Astrocyte (in vitro differentiated cells and primary cell): ENCODE measurements around the gene CCDC137. TPM values are rescaled to one million over a fixed set of nuclear protein-coding genes. Genes with fewer than 3 reads are reported as not detected.
"Not testable (repeated sequence)": the region's sequence is repeated elsewhere in the genome, so short reads cannot be mapped to it uniquely, and the experiment has no call there.

ENCODE experiments used
- DNase-seq: peaks from one replicate; pipeline ENCODE4 v3.0.0-alpha.2; 2010; ENCODE audit warnings: low read depth
- FAIRE-seq: peaks from 2 replicates; lab custom pipeline; 2011; peaks lifted over from hg19 to GRCh38; lab: Jason Lieb, UNC
- H2AFZ ChIP-seq: 2 replicates; pipeline ENCODE4 v1.6.0; 2012; ENCODE audit warnings: low read depth, low read length, inconsistent platforms
- H3K27ac ChIP-seq: 2 replicates; pipeline ENCODE4 v1.5.1; 2011; ENCODE audit warnings: low read depth, low read length, inconsistent platforms
- H3K27me3 ChIP-seq: 2 replicates; pipeline ENCODE4 v1.6.0; 2011; ENCODE audit warnings: low read length, inconsistent platforms; ENCODE audit not compliant: insufficient read depth
- H3K36me3 ChIP-seq: 2 replicates; pipeline ENCODE4 v1.5.1; 2011; ENCODE audit warnings: low read length, inconsistent platforms; ENCODE audit not compliant: insufficient read depth
- H3K4me1 ChIP-seq: 2 replicates; pipeline ENCODE4 v1.5.1; 2011; ENCODE audit warnings: low read length, inconsistent platforms; ENCODE audit not compliant: insufficient read depth
- H3K4me2 ChIP-seq: 2 replicates; pipeline ENCODE4 v1.6.0; 2012; ENCODE audit warnings: low read length, inconsistent platforms
- H3K4me3 ChIP-seq: 2 replicates; pipeline ENCODE4 v1.5.1; 2011; ENCODE audit warnings: low read depth, mild to moderate bottlenecking, low read length, inconsistent platforms; ENCODE audit not compliant: insufficient read depth
- H3K79me2 ChIP-seq: 2 replicates; pipeline ENCODE4 v1.6.0; 2012; ENCODE audit warnings: mild to moderate bottlenecking, low read length, inconsistent platforms; ENCODE audit not compliant: insufficient read depth
- H3K9ac ChIP-seq: 2 replicates; pipeline ENCODE4 v1.6.0; 2012; ENCODE audit warnings: mild to moderate bottlenecking, low read length, inconsistent platforms
- H3K9me3 ChIP-seq: 2 replicates; pipeline ENCODE4 v1.5.1; 2012; ENCODE audit warnings: low read depth, mild to moderate bottlenecking, low read length, inconsistent platforms; ENCODE audit not compliant: insufficient read depth
- H4K20me1 ChIP-seq: 2 replicates; pipeline ENCODE4 v1.6.0; 2012; ENCODE audit warnings: low read length, inconsistent platforms; ENCODE audit not compliant: insufficient read depth
- H3K27ac Mint-ChIP-seq: one replicate; pipeline ENCODE4 v1.8.0; 2021; ENCODE audit warnings: mild to moderate bottlenecking, mixed read lengths; ENCODE audit not compliant: unreplicated experiment
- H3K27me3 Mint-ChIP-seq: one replicate; pipeline ENCODE4 v1.8.0; 2021; ENCODE audit warnings: low read depth, mixed read lengths; ENCODE audit not compliant: unreplicated experiment
- H3K36me3 Mint-ChIP-seq: one replicate; pipeline ENCODE4 v1.8.0; 2021; ENCODE audit warnings: low read depth, mixed read lengths; ENCODE audit not compliant: unreplicated experiment
- H3K4me1 Mint-ChIP-seq: one replicate; pipeline ENCODE4 v1.8.0; 2021; ENCODE audit warnings: low read depth, mixed read lengths; ENCODE audit not compliant: unreplicated experiment
- H3K4me3 Mint-ChIP-seq: one replicate; pipeline ENCODE4 v1.8.0; 2021; ENCODE audit warnings: mild to moderate bottlenecking, moderate library complexity, mixed read lengths; ENCODE audit not compliant: unreplicated experiment
- H3K9me3 Mint-ChIP-seq: one replicate; pipeline ENCODE4 v1.8.0; 2021; ENCODE audit warnings: mild to moderate bottlenecking, mixed read lengths; ENCODE audit not compliant: unreplicated experiment
- EZH2 ChIP-seq: IDR thresholded peaks from 2 replicates; pipeline ENCODE4 v1.6.1; 2012; ENCODE audit warnings: mild to moderate bottlenecking, low read length, inconsistent platforms; ENCODE audit not compliant: insufficient read depth
- total RNA-seq: library from RNA; stranded (reverse); gene quantifications from 2 replicates; pipeline ENCODE4 v1.2.1, GENCODE V29; 2021
- TF ChIP-seq, protein P1 (sequence below): IDR thresholded peaks from 2 replicates; pipeline ENCODE4 v1.5.1; 2011; ENCODE audit warnings: low read depth, mild to moderate bottlenecking, inconsistent platforms, low read length, moderate library complexity; ENCODE audit not compliant: insufficient read depth

The CCDC137 gene
- total RNA-seq, 1 donor from 2014 or later = 29.4 TPM

DNA sequence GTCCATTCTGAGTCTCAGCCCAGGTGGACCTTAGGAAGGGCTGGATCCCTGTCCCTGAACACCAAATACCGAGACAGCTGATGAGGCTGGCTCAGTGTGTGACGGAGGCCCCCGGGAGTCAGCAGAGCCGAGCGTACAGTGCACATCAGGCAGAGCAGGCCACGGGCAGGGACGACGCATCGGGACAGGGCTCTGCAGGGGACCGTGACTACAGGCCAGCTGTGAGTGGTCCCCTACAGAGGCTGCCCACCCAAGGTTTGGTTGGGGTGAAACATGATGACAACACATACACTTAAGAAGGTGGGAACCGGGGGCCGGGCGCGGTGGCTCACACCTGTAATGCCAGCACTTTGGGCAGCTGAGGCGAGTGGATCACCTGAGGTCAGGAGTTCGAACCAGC is 6.4 kb downstream of the CCDC137 start:
- no peak overlapping the region for H3K4me3 ChIP-seq
- peaks cover 44% of the 10 kb centered on the region for H4K20me1 ChIP-seq
- no peak overlapping the region for H3K4me2 ChIP-seq
- H3K9me3 ChIP-seq = no peaks in the 10 kb centered on the region
- no peak overlapping the region for H3K27ac Mint-ChIP-seq
- no peaks in the 10 kb centered on the region for H3K27me3 Mint-ChIP-seq
- no peaks in the 10 kb centered on the region for H3K27me3 ChIP-seq
- peaks cover 11% of the 10 kb centered on the region for H3K36me3 ChIP-seq
- TF ChIP-seq EZH2 = no peak
- TF ChIP-seq, protein P1, sequence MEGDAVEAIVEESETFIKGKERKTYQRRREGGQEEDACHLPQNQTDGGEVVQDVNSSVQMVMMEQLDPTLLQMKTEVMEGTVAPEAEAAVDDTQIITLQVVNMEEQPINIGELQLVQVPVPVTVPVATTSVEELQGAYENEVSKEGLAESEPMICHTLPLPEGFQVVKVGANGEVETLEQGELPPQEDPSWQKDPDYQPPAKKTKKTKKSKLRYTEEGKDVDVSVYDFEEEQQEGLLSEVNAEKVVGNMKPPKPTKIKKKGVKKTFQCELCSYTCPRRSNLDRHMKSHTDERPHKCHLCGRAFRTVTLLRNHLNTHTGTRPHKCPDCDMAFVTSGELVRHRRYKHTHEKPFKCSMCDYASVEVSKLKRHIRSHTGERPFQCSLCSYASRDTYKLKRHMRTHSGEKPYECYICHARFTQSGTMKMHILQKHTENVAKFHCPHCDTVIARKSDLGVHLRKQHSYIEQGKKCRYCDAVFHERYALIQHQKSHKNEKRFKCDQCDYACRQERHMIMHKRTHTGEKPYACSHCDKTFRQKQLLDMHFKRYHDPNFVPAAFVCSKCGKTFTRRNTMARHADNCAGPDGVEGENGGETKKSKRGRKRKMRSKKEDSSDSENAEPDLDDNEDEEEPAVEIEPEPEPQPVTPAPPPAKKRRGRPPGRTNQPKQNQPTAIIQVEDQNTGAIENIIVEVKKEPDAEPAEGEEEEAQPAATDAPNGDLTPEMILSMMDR = no peak
- peaks cover 33% of the 10 kb centered on the region for H3K79me2 ChIP-seq
- H3K4me1 Mint-ChIP-seq = peaks cover 8% of the 10 kb centered on the region
- peaks cover 4% of the 10 kb centered on the region for H3K4me1 ChIP-seq
- peaks cover 11% of the 10 kb centered on the region for H3K36me3 Mint-ChIP-seq
- DNase-seq = no peak
- H3K4me3 Mint-ChIP-seq = no peak overlapping the region
- H3K27ac ChIP-seq = no peak overlapping the region
- no peak overlapping the region for H3K9ac ChIP-seq
- FAIRE-seq = no peak
- no peaks in the 10 kb centered on the region for H3K9me3 Mint-ChIP-seq
- H2AFZ ChIP-seq = no peak overlapping the region

GRCh38 chr17:81673561-81674258 is 7.2 kb downstream of the CCDC137 start:
- Histone ChIP-seq H3K27ac (no peak overlapping the region), H3K4me1 (no peaks in the 10 kb centered on the region), H3K79me2 (peaks cover 25% of the 10 kb centered on the region), H3K9me3 (no peaks in the 10 kb centered on the region), H3K9ac (no peak overlapping the region), H3K36me3 (peaks cover 11% of the 10 kb centered on the region), H3K4me2 (no peak overlapping the region), H3K27me3 (no peaks in the 10 kb centered on the region), H4K20me1 (peaks cover 44% of the 10 kb centered on the region), H2AFZ (no peak overlapping the region), H3K4me3 (no peak overlapping the region)
- H3K36me3 Mint-ChIP-seq = peaks cover 8% of the 10 kb centered on the region
- FAIRE-seq = no peak
- H3K4me3 Mint-ChIP-seq = no peak overlapping the region
- no peak for DNase-seq
- H3K9me3 Mint-ChIP-seq = no peaks in the 10 kb centered on the region
- peaks cover 3% of the 10 kb centered on the region for H3K4me1 Mint-ChIP-seq
- no peak for TF ChIP-seq EZH2
- TF ChIP-seq, protein P1 = no peak
- no peak overlapping the region for H3K27ac Mint-ChIP-seq
- H3K27me3 Mint-ChIP-seq = no peaks in the 10 kb centered on the region

GRCh38 chr17:81675515-81676221 is 9.1 kb downstream of the CCDC137 start:
- not testable (repeated sequence) for H3K4me3 Mint-ChIP-seq, H3K27me3 Mint-ChIP-seq, H2AFZ ChIP-seq, H3K27me3 ChIP-seq, H3K4me3 ChIP-seq, H3K4me1 ChIP-seq, H3K4me2 ChIP-seq, H3K4me1 Mint-ChIP-seq, FAIRE-seq, H3K27ac Mint-ChIP-seq, H3K9ac ChIP-seq, H3K9me3 Mint-ChIP-seq, H3K27ac ChIP-seq, H3K9me3 ChIP-seq
- peaks cover 10% of the 10 kb centered on the region for H3K36me3 Mint-ChIP-seq
- Histone ChIP-seq H3K36me3 (peaks cover 10% of the 10 kb centered on the region), H3K79me2 (peaks cover 16% of the 10 kb centered on the region), H4K20me1 (peaks cover 33% of the 10 kb centered on the region)
- peak; percentile 7 for DNase-seq
